ENCODE data around the gene FALEC. TPM values are rescaled to one million over a fixed set of nuclear protein-coding genes. Genes with fewer than 3 reads are reported as not detected.

FALEC gene
- total RNA-seq, 4 donors from 2014 or later: not detected

DNA sequence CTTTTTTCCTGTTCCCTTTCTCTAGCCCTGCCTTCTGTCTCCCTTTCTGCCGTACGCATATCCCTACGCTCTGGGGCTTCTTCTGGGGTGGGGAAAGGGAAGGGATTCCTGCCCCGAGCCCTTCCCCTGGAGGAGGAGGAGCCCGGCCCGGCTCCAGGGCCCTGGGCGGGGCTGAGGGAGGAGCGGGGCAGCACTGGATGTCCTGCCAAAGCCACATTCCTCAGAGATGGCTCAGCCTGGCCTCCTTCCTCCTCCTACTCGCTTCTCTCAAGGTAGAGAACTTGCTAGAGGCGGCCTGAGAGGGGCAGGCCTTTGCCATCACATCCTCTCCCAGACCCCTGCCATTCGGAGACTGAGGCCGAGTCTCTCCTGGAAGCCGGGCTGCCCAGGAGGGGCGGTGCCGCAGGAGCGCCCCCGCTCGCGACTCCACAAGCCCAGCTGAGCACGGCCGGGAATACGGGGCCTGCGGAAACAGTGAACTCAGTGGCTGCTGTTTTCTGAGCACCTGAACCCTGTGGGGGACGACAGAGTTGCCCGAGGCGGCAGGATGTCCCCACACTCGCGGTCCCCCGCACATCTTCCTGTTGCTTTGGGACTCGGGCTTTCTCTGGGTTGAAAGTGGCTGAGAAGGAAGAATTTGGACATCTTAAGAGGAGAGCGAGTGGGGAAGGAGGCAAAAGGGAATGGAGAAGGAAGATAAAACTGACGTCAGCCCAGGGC is 45.9 kb downstream of the FALEC start:
- Histone ChIP-seq H3K27me3 (no peaks in the 10 kb centered on the region), H3K4me1 (peaks cover 39 to 86% (median 58%) of the 10 kb centered on the region in 3 donors), H3K9me3 (no peaks in the 10 kb centered on the region), H3K27ac (peak overlapping the region; percentile 97 to 100 (median 100)), H3K36me3 (peaks cover 0 to 17% of the 10 kb centered on the region in 2 donors), H3K4me3 (peak overlapping the region; percentile 48 to 64)
- TF ChIP-seq, protein P1, sequence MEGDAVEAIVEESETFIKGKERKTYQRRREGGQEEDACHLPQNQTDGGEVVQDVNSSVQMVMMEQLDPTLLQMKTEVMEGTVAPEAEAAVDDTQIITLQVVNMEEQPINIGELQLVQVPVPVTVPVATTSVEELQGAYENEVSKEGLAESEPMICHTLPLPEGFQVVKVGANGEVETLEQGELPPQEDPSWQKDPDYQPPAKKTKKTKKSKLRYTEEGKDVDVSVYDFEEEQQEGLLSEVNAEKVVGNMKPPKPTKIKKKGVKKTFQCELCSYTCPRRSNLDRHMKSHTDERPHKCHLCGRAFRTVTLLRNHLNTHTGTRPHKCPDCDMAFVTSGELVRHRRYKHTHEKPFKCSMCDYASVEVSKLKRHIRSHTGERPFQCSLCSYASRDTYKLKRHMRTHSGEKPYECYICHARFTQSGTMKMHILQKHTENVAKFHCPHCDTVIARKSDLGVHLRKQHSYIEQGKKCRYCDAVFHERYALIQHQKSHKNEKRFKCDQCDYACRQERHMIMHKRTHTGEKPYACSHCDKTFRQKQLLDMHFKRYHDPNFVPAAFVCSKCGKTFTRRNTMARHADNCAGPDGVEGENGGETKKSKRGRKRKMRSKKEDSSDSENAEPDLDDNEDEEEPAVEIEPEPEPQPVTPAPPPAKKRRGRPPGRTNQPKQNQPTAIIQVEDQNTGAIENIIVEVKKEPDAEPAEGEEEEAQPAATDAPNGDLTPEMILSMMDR (IDR thresholded peaks at IDR 0.05): peak in 2 of 4 experiments; percentile 23 to 25
- peak; percentile 63 for TF ChIP-seq EP300 (IDR thresholded peaks at IDR 0.05)
- TF ChIP-seq POLR2A (IDR thresholded peaks at IDR 0.05): peak; percentile 82 to 90
- TF ChIP-seq POLR2AphosphoS5 (IDR thresholded peaks at IDR 0.05): peak; percentile 99
- peak; percentile 89 for ATAC-seq
- WGBS, 2 donors (ENCODE audit: low coverage in 1 of 2): 0% methylated on average over 2 of the region's 32 CpGs; no CpG with 5 or more reads in 1 of the 2 donors

DNA sequence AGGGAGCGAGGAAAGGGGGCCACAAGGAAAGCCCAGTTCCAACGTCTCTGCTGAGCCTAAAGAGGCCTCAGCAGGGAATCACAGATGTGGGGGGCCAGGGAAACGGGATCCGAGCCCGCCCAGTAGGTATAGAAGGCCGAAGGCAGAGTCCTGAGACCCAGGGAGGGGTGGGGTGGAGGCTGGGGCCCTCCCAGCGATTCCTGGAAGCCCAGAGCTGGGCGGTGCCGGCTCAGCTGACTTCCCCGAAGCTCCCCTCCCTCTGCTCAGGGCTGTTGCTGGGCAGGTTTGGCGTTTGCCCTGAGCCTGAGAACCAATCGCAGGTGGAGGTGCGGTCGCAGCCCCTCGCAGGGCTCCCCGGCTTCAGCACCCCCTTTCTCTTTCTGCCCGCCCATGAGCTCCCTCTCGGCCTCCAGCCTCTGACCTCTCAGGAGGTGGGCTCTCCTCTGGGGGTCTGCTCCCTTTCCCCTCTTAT is 46.5 kb downstream of the FALEC start:
- ATAC-seq: peak; percentile 79
- H3K27ac ChIP-seq: peak overlapping the region; percentile 97 to 100 (median 100)
- H3K27me3 ChIP-seq: no peaks in the 10 kb centered on the region
- 2% methylated on average over 9 of the region's 18 CpGs; no CpG with 5 or more reads in 1 of the 2 donors for WGBS, 2 donors (ENCODE audit: low coverage in 1 of 2)
- H3K36me3 ChIP-seq: peaks cover 0 to 11% of the 10 kb centered on the region in 2 donors
- H3K4me1 ChIP-seq: peaks cover 45 to 88% (median 64%) of the 10 kb centered on the region in 3 donors
- peak overlapping the region; percentile 48 to 64 for H3K4me3 ChIP-seq
- no peaks in the 10 kb centered on the region for H3K9me3 ChIP-seq
- TF ChIP-seq, protein P1 (IDR thresholded peaks at IDR 0.05): no peak
- TF ChIP-seq POLR2AphosphoS5 (IDR thresholded peaks at IDR 0.05) (peak; percentile 97), POLR2A (IDR thresholded peaks at IDR 0.05) (peak in 1 of 2 donors; percentile 22)

DNA sequence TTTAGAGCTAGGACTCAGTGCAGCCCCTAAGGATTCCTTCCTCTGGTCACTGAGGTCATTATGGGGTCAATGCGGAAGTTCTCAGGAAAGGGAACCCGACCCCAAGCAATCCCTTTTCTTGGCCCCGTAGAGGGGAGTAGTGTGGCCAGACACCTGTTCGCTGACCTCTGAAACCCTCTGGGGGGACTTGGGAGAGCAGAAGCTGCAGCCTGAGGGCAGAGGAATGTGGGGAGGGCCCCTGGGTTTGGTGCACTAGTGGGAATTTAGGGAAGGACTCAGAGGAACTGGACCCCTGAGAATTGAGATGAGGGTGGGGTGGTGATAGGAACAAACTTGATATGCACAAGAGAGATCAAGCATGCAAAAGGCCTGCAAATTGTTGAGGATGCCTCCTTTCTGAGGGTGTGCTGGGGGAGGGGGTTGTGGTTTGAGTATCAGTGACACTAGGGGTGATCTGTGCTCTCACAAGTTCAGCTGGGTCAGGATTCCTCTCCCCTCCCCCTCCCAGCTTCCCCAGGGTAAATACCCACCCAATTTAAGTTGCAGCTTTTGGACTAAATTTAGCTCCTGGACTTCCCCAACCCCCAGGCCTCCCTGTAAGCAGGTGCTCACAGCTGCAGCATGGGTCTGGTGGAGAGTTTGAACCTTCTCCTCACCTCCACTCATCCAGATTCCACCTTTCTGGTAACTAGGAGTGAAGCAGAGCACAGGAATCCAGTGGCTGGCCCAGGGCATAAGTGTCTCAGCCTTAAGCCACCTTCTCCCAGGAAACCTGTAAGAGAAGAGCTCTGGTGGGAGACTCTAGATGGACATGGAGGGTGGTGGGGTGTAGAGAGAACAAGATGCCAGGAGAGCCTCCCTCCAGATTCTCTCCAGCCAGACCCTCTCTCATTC is 47.1 kb downstream of the FALEC start:
- no peak for TF ChIP-seq POLR2AphosphoS5 (IDR thresholded peaks at IDR 0.05)
- no peak for TF ChIP-seq POLR2A (IDR thresholded peaks at IDR 0.05)
- peak overlapping the region; percentile 0 to 64 for H3K4me3 ChIP-seq
- H3K9me3 ChIP-seq: no peaks in the 10 kb centered on the region
- H3K4me1 ChIP-seq: peaks cover 46 to 88% (median 67%) of the 10 kb centered on the region in 3 donors
- no peaks in the 10 kb centered on the region for H3K27me3 ChIP-seq
- peaks cover 0 to 4% of the 10 kb centered on the region in 2 donors for H3K36me3 ChIP-seq
- ATAC-seq: no peak
- H3K27ac ChIP-seq: peak overlapping the region; percentile 97 to 100 (median 100)
- 17% methylated on average over 3 of the region's 4 CpGs; no CpG with 5 or more reads in 1 of the 2 donors for WGBS, 2 donors (ENCODE audit: low coverage in 1 of 2)

DNA sequence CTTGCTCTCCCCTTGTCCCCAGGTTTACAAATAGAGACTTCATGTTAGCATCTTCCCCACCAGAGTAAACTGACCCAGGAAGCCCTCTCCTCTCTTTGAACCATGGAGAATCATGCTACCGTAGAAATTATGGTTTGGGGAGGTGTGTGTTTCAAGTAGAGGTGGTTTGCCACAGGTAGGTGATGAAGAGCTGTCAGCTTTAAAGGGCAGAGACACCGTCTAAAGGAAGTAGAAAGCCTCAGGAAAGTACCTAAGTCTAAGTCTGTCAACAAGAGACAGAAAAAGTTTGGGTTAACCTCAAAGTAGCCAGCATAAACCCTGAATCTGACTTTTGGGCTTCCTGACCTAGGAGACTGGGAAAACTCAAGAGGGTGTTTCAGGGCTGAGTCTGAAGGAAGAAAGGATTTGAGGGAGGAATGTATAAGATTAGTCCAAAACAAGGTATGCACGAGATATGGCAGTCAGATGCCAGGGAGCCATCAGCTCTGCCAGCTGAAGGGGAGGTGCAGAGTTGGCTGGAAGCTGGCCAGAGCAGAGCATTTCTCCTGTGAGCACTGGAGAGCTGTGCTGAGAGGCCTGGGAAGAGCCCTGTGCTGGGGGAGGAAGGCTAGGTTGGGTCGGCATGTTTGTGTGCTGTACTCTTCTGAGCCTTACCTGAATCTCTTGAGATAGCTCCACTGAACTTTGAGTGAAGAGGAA is 47.9 kb downstream of the FALEC start:
- 26 to 29% methylated on average over 3 to 4 of the region's 4 CpGs for WGBS, 2 donors (ENCODE audit: low coverage in 1 of 2)
- H3K4me3 ChIP-seq: peak overlapping the region in 1 of 2 donors; percentile 64

More for the DNA sequence above, 47.9 kb downstream of the FALEC start:
- ATAC-seq: no peak
- no peaks in the 10 kb centered on the region for H3K36me3 ChIP-seq
- peak overlapping the region; percentile 97 to 100 (median 100) for H3K27ac ChIP-seq
- peaks cover 48 to 85% (median 68%) of the 10 kb centered on the region in 3 donors for H3K4me1 ChIP-seq
- no peaks in the 10 kb centered on the region for H3K27me3 ChIP-seq
- H3K9me3 ChIP-seq: no peaks in the 10 kb centered on the region
- TF ChIP-seq, protein P1 (IDR thresholded peaks at IDR 0.05): no peak
- TF ChIP-seq POLR2AphosphoS5 (IDR thresholded peaks at IDR 0.05) (no peak), EP300 (IDR thresholded peaks at IDR 0.05) (no peak), POLR2A (IDR thresholded peaks at IDR 0.05) (no peak)
